A549 (cell line): ENCODE measurements around the gene PUM1. TPM values are rescaled to one million over a fixed set of nuclear protein-coding genes. Genes with fewer than 3 reads are reported as not detected.

Source experiments
- ATAC-seq, 2 experiments: fragments of 200-7000 bp in 1 of 2; fragments of >200 bp in 1 of 2; cut with Nextera tagmentation in 1 of 2; cut with Tn5 transposase in 1 of 2; 3 replicates each; pipeline versions ENCODE4 v1.8.0 to v1.9.1; 2018 to 2020; ENCODE audit warnings: mild to moderate bottlenecking in 1 of 2, moderate library complexity in 1 of 2
- CTCF ChIA-PET: fragments of 300-600 bp; sonication (Branson Sonifier 250); formaldehyde crosslinking; extraction: SDS; loops from one replicate; lab custom pipeline; 2021; ENCODE audit warnings: antibody characterized with exemption, inconsistent platforms; lab: Yijun Ruan, JAX
- POLR2A ChIA-PET: fragments of 350-600 bp; formaldehyde crosslinking; extraction: SDS; loops from one replicate; lab custom pipeline; 2021; ENCODE audit warnings: antibody characterized with exemption, inconsistent platforms; lab: Yijun Ruan, JAX
- DNase-seq, 2 experiments: peaks; one replicate each; pipeline versions ENCODE4 v3.0.0 to v3.0.0-alpha.2; 2011 to 2016; ENCODE audit warnings: low read depth in 1 of 2, low spot score in 1 of 2
- FAIRE-seq: peaks from 2 replicates; lab custom pipeline; 2011; peaks lifted over from hg19 to GRCh38; lab: Jason Lieb, UNC
- H3K27ac ChIP-seq, 2 experiments: fragments of >200 bp; sonication (Bioruptor Twin); formaldehyde crosslinking; 3 replicates each; pipeline ENCODE4 v1.5.1; 2016 to 2017
- H3K4me1 ChIP-seq: fragments of >200 bp; sonication (Bioruptor Twin); formaldehyde crosslinking; 3 replicates; pipeline ENCODE4 v1.6.1; 2016
- H3K4me2 ChIP-seq: fragments of >200 bp; sonication (Bioruptor Twin); formaldehyde crosslinking; 3 replicates; pipeline ENCODE4 v1.6.1; 2016
- H3K4me3 ChIP-seq: fragments of >200 bp; sonication (Bioruptor Twin); formaldehyde crosslinking; 3 replicates; pipeline ENCODE4 v1.5.1; 2016
- H3K9me3 ChIP-seq: fragments of >200 bp; sonication (Bioruptor Twin); formaldehyde crosslinking; 3 replicates; pipeline ENCODE4 v1.6.1; 2016
- BHLHE40 ChIP-seq: IDR thresholded peaks from 2 replicates; pipeline ENCODE4 v1.6.1; 2012; ENCODE audit warnings: low read depth, low read length, inconsistent platforms
- CBX2 ChIP-seq: fragments of 200-600 bp; sonication (generic); IDR thresholded peaks from 2 replicates; pipeline ENCODE4 v1.6.1; 2016; ENCODE audit warnings: low read depth, mild to moderate bottlenecking, borderline replicate concordance
- CBX8 ChIP-seq: fragments of 200-600 bp; sonication (generic); IDR thresholded peaks from 2 replicates; pipeline ENCODE4 v1.6.1; 2016
- CHD2 ChIP-seq: fragments of 150-350 bp; IDR thresholded peaks from 2 replicates; pipeline ENCODE4 v1.6.1; 2014; ENCODE audit warnings: low read length; ENCODE audit not compliant: partially characterized antibody
- CHD4 ChIP-seq: fragments of 200-600 bp; sonication (generic); IDR thresholded peaks from 2 replicates; pipeline ENCODE4 v1.6.1; 2016; ENCODE audit warnings: antibody characterized with exemption, mild to moderate bottlenecking, borderline replicate concordance
- EHF ChIP-seq: fragments of 250-450 bp; sonication (Bioruptor Pico); IDR thresholded peaks from 2 replicates; pipeline ENCODE4 v1.5.0; 2020; ENCODE audit warnings: mild to moderate bottlenecking
- EHMT2 ChIP-seq: fragments of 200-600 bp; sonication (generic); IDR thresholded peaks from 2 replicates; pipeline ENCODE4 v1.6.1; 2016; ENCODE audit warnings: antibody characterized with exemption, low read depth, mild to moderate bottlenecking, moderate library complexity
- ELK1 ChIP-seq: fragments of 150-350 bp; IDR thresholded peaks from 2 replicates; pipeline ENCODE4 v1.6.1; 2014; ENCODE audit warnings: low read depth, mild to moderate bottlenecking, low read length
- EP300 ChIP-seq, 2 experiments: fragments of >200 bp; sonication (Bioruptor Twin); formaldehyde crosslinking; IDR thresholded peaks; 2 replicates in 1 of 2; 3 replicates in 1 of 2; pipeline ENCODE4 v1.6.1; 2016 to 2017
- FOSL2 ChIP-seq, 2 experiments: fragments of 450-650 bp in 1 of 2; fragments of >200 bp in 1 of 2; sonication (Bioruptor Twin) in 1 of 2; formaldehyde crosslinking; IDR thresholded peaks; 2 replicates each; pipeline versions ENCODE4 v1.5.0 to v1.6.1; 2016 to 2020; ENCODE audit warnings: mild to moderate bottlenecking in 1 of 2, moderate library complexity in 1 of 2
- FOXS1 ChIP-seq: fragments of 250-450 bp; sonication (Bioruptor Pico); IDR thresholded peaks from 2 replicates; pipeline ENCODE4 v1.5.0; 2020; ENCODE audit warnings: mild to moderate bottlenecking, moderate library complexity
- GATA3 ChIP-seq: IDR thresholded peaks from 2 replicates; pipeline ENCODE4 v1.6.1; 2012; ENCODE audit warnings: borderline replicate concordance
- HMGXB4 ChIP-seq: fragments of 250-450 bp; sonication (Bioruptor Pico); IDR thresholded peaks from 2 replicates; pipeline ENCODE4 v1.5.0; 2021; ENCODE audit warnings: mild to moderate bottlenecking, moderate library complexity, borderline replicate concordance
- HOXA7 ChIP-seq: fragments of 250-450 bp; sonication (Bioruptor Pico); IDR thresholded peaks from 2 replicates; pipeline ENCODE4 v1.5.0; 2020; ENCODE audit warnings: mild to moderate bottlenecking, moderate library complexity
- JUNB ChIP-seq: fragments of >200 bp; sonication (Bioruptor Twin); formaldehyde crosslinking; IDR thresholded peaks from 2 replicates; pipeline ENCODE4 v1.6.1; 2016
- MAZ ChIP-seq: fragments of 150-350 bp; IDR thresholded peaks from 2 replicates; pipeline ENCODE4 v1.6.1; 2014; ENCODE audit warnings: antibody characterized with exemption, low read depth, low read length, borderline replicate concordance
- NR3C1 ChIP-seq: fragments of >200 bp; sonication (Bioruptor Twin); formaldehyde crosslinking; IDR thresholded peaks from 3 replicates; pipeline ENCODE4 v1.6.1; 2017
- PBX3 ChIP-seq: IDR thresholded peaks from 2 replicates; pipeline ENCODE4 v1.6.1; 2012
- POLR2A ChIP-seq: IDR thresholded peaks from 2 replicates; pipeline ENCODE4 v1.6.1; 2012; ENCODE audit warnings: mild to moderate bottlenecking, low read length
- RARB ChIP-seq: fragments of 250-450 bp; sonication (Bioruptor Pico); IDR thresholded peaks from 2 replicates; pipeline ENCODE4 v1.8.0; 2021; ENCODE audit warnings: mild to moderate bottlenecking, moderate library complexity
- RFX5 ChIP-seq: fragments of 450-650 bp; IDR thresholded peaks from 2 replicates; pipeline ENCODE4 v1.7.1; 2014; ENCODE audit warnings: antibody characterized with exemption, mild to moderate bottlenecking, moderate library complexity
- RNF2 ChIP-seq: fragments of 200-600 bp; sonication (generic); IDR thresholded peaks from 2 replicates; pipeline ENCODE4 v1.6.1; 2016; ENCODE audit warnings: low read depth, mild to moderate bottlenecking, antibody characterized with exemption, moderate library complexity, borderline replicate concordance
- SREBF2 ChIP-seq: fragments of 450-650 bp; IDR thresholded peaks from 2 replicates; pipeline ENCODE4 v1.6.1; 2014; ENCODE audit warnings: mild to moderate bottlenecking, moderate library complexity
- TP53 ChIP-seq: fragments of 250-450 bp; sonication (Bioruptor Pico); IDR thresholded peaks from 2 replicates; pipeline ENCODE4 v1.5.0; 2021; ENCODE audit warnings: mild to moderate bottlenecking, moderate library complexity
- ZFP36 ChIP-seq: fragments of 450-650 bp; IDR thresholded peaks from 2 replicates; pipeline ENCODE4 v1.6.1; 2014; ENCODE audit warnings: borderline replicate concordance; ENCODE audit not compliant: partially characterized antibody
- ZNF302 ChIP-seq: fragments of 250-450 bp; sonication (Bioruptor Pico); IDR thresholded peaks from 2 replicates; pipeline ENCODE4 v1.9.0; 2021; ENCODE audit warnings: inconsistent platforms, mild to moderate bottlenecking, moderate library complexity
- ZSCAN20 ChIP-seq: fragments of 250-450 bp; sonication (Bioruptor Pico); IDR thresholded peaks from 2 replicates; pipeline ENCODE4 v1.8.0; 2022; ENCODE audit warnings: mild to moderate bottlenecking, moderate library complexity
- WGBS: methylation state at CpG from one replicate; pipeline ENCODE4 v1.1.6; 2017; ENCODE audit errors: missing lambda C conversion rate; 5-methylcytosine and 5-hydroxymethylcytosine counted together
- polyA plus RNA-seq, 4 experiments: library from polyadenylated mRNA; depleted of rRNA in 3 of 4; stranded (reverse); fragments of >200 nt; fragmentation: RNase III in 1 of 4; extraction: RNeasy Plus Mini Kit Qiagen cat#74134 plus additional on column Dnase treatment in 1 of 4; gene quantifications; 2 replicates in 3 of 4; 3 replicates in 1 of 4; pipeline ENCODE4 v1.2.3, GENCODE V29; 2011 to 2017

Gene PUM1
- polyA plus RNA-seq, 2 of the 4 experiments (the other 2 are of a cell fraction), result 30.2 to 55.3 TPM

GRCh38 chr1:31064718-31065309 is 703 bp downstream of the PUM1 start:
- peaks cover 21% of the 10 kb centered on the region for H3K4me1 ChIP-seq
- ChIA-PET POLR2A (interaction anchor here (0.6 to 1.0 kb wide), 3 partner anchors 66 to 131 kb away, joined by 3 to 9 read pairs (median 4); no protein-coding TSS in a partner anchor), CTCF (interaction anchor here (1.0 to 1.4 kb wide), 4 partner anchors 9 to 358 kb away, joined by 3 to 4 read pairs (median 3); no protein-coding TSS in a partner anchor)
- H3K27ac ChIP-seq, result peak overlapping the region; percentile 96 to 100
- 2% methylated on average over 19 of the region's 19 CpGs for WGBS
- H3K4me3 ChIP-seq, result peak overlapping the region; percentile 87
- peak overlapping the region; percentile 87 for H3K4me2 ChIP-seq
- DNase-seq (peak in 1 of 2 experiments; percentile 32), FAIRE-seq (no peak), ATAC-seq (peak in 1 of 2 experiments; percentile 13; a peak in 4 of 6 replicates)
- no peak for TF ChIP-seq ELK1
- TF ChIP-seq CHD4, result no peak
- TF ChIP-seq ZNF302 (CRISPR knock-in tag), result no peak
- TF ChIP-seq PBX3, result no peak
- TF ChIP-seq CBX2, result no peak
- no peak for TF ChIP-seq SREBF2
- TF ChIP-seq RFX5, result no peak
- no peak for TF ChIP-seq ZSCAN20
- no peak for TF ChIP-seq TP53
- TF ChIP-seq HOXA7, result no peak
- no peak for TF ChIP-seq EP300 (IDR thresholded peaks at IDR 0.05)
- no peak for TF ChIP-seq NR3C1
- H3K9me3 ChIP-seq, result no peaks in the 10 kb centered on the region

GRCh38 chr1:31064111-31064717 is 1.3 kb downstream of the PUM1 start:
- no peak for ATAC-seq
- ChIA-PET CTCF (interaction anchor here (1.0 to 1.4 kb wide), 4 partner anchors 8 to 358 kb away, joined by 3 to 4 read pairs (median 3); no protein-coding TSS in a partner anchor), POLR2A (interaction anchor here (0.6 to 1.0 kb wide), 2 partner anchors 91 to 132 kb away, joined by 3 to 9 read pairs; no protein-coding TSS in a partner anchor)
- peak overlapping the region; percentile 96 to 100 for H3K27ac ChIP-seq
- no peaks in the 10 kb centered on the region for H3K9me3 ChIP-seq
- peaks cover 21% of the 10 kb centered on the region for H3K4me1 ChIP-seq
- FAIRE-seq, result no peak
- WGBS, result 4% methylated on average over 8 of the region's 8 CpGs
- TF ChIP-seq ZSCAN20 (no peak), TP53 (no peak), GATA3 (no peak), FOXS1 (no peak), MAZ (no peak), BHLHE40 (no peak)
- H3K4me2 ChIP-seq, result peak overlapping the region; percentile 87
- H3K4me3 ChIP-seq, result peak overlapping the region; percentile 87
- no peak for DNase-seq

- Histone ChIP-seq H3K4me3 (peak overlapping the region; percentile 87), H3K9me3 (no peaks in the 10 kb centered on the region), H3K4me2 (peak overlapping the region; percentile 87), H3K27ac (peak overlapping the region; percentile 32 to 96; a peak in 4 of 6 replicates), H3K4me1 (peaks cover 21% of the 10 kb centered on the region)
- DNase-seq (no peak), FAIRE-seq (no peak), ATAC-seq (no peak)
- ChIA-PET CTCF (interaction anchor here (1.4 kb wide), 1 partner anchor 100 kb away, joined by 3 read pairs; no protein-coding TSS in a partner anchor), POLR2A (no interaction called here)
- no peak for TF ChIP-seq BHLHE40
- TF ChIP-seq CBX8, result no peak
- no peak for TF ChIP-seq MAZ
- no peak for TF ChIP-seq CHD2
- TF ChIP-seq EHMT2, result no peak
- no peak for TF ChIP-seq CBX2
- no peak for TF ChIP-seq EHF (CRISPR knock-in tag)
- TF ChIP-seq CHD4, result no peak
- no peak for TF ChIP-seq EP300 (IDR thresholded peaks at IDR 0.05)
- TF ChIP-seq PBX3, result no peak
- TF ChIP-seq POLR2A, result no peak
- no peak for TF ChIP-seq RARB (CRISPR knock-in tag)
- no peak for TF ChIP-seq HMGXB4 (CRISPR knock-in tag)
- TF ChIP-seq RNF2, result no peak
- TF ChIP-seq JUNB, result no peak
- TF ChIP-seq ZFP36, result no peak
- TF ChIP-seq FOSL2 (IDR thresholded peaks at IDR 0.05), result no peak
- no peak for TF ChIP-seq FOSL2 (CRISPR knock-in tag; IDR thresholded peaks at IDR 0.05)
- 6% methylated on average over 4 of the region's 4 CpGs for WGBS
Observed at GRCh38 chr1:31063631-31064030, 1.9 kb downstream of the PUM1 start.
